Fibroblast of lung (primary cell): ENCODE measurements around the gene LNX2. TPM values are rescaled to one million over a fixed set of nuclear protein-coding genes. Genes with fewer than 3 reads are reported as not detected.

ENCODE experiments used
- DNase-seq, 2 donors: peaks; one replicate each; pipeline versions ENCODE4 v3.0.0 to v3.0.0-alpha.2; 2010; ENCODE audit warnings: low read depth in 2 of 2
- H2AFZ ChIP-seq: 2 replicates; pipeline ENCODE4 v1.5.1; 2012; ENCODE audit warnings: low read length, control low read depth, inconsistent platforms
- H3K27ac ChIP-seq: 2 replicates; pipeline ENCODE4 v1.5.1; 2011; ENCODE audit warnings: low read length, control low read depth; ENCODE audit not compliant: insufficient read depth
- H3K27me3 ChIP-seq: 2 replicates; pipeline ENCODE4 v1.5.1; 2011; ENCODE audit warnings: mild to moderate bottlenecking, low read length; ENCODE audit not compliant: control insufficient read depth, insufficient read depth
- H3K36me3 ChIP-seq: 2 replicates; pipeline ENCODE4 v1.5.1; 2011; ENCODE audit warnings: low read length; ENCODE audit not compliant: control insufficient read depth, insufficient read depth
- H3K4me1 ChIP-seq: 2 replicates; pipeline ENCODE4 v1.5.1; 2011; ENCODE audit warnings: low read length; ENCODE audit not compliant: control insufficient read depth, insufficient read depth; ENCODE audit errors: extremely low read depth
- H3K4me2 ChIP-seq: 2 replicates; pipeline ENCODE4 v1.5.1; 2011; ENCODE audit warnings: low read length, control low read depth; ENCODE audit not compliant: insufficient read depth; ENCODE audit errors: extremely low read depth
- H3K4me3 ChIP-seq, 4 experiments: fragments of 200-600 bp in 1 of 4; sonication (generic) in 1 of 4; replicated peaks in 1 of 4; 2 replicates each; pipeline ENCODE4 v1.5.1; 2011 to 2016; ENCODE audit warnings: low read length in 4 of 4, low read depth in 3 of 4, mild to moderate bottlenecking in 3 of 4, control low read depth in 2 of 4, inconsistent platforms in 1 of 4, mixed read lengths in 1 of 4; ENCODE audit not compliant: insufficient read depth in 1 of 4; ENCODE audit errors: control extremely low read depth in 1 of 4
- H3K79me2 ChIP-seq: 2 replicates; pipeline ENCODE4 v1.5.1; 2012; ENCODE audit warnings: mild to moderate bottlenecking, low read length, inconsistent platforms; ENCODE audit not compliant: control insufficient read depth, insufficient read depth
- H3K9ac ChIP-seq: 2 replicates; pipeline ENCODE4 v1.5.1; 2011; ENCODE audit warnings: mild to moderate bottlenecking, low read length, control low read depth; ENCODE audit not compliant: insufficient read depth
- H3K9me3 ChIP-seq: 2 replicates; pipeline ENCODE4 v1.5.1; 2012; ENCODE audit warnings: low read depth, low read length; ENCODE audit not compliant: control insufficient read depth, insufficient read depth
- H4K20me1 ChIP-seq: 2 replicates; pipeline ENCODE4 v1.5.1; 2011; ENCODE audit warnings: low read length; ENCODE audit not compliant: control insufficient read depth, insufficient read depth; ENCODE audit errors: extremely low read depth
- EZH2 ChIP-seq: IDR thresholded peaks from 2 replicates; pipeline ENCODE4 v1.5.1; 2012; ENCODE audit warnings: low read length, control low read depth, mild to moderate bottlenecking; ENCODE audit errors: missing control alignments
- polyA plus RNA-seq, 2 donors: library from polyadenylated mRNA; depleted of rRNA in 1 of 2; stranded (reverse) in 1 of 2; unstranded in 1 of 2; fragments of >200 nt; gene quantifications; 2 replicates each; pipeline ENCODE4 v1.2.1, GENCODE V29; 2011 to 2012; ENCODE audit warnings: missing spikeins in 1 of 2
- total RNA-seq: library from RNA; depleted of rRNA; stranded (reverse); fragments of >200 nt; gene quantifications from 2 replicates; pipeline ENCODE4 v1.2.1, GENCODE V29; 2014
- TF ChIP-seq, protein P1 (sequence below), 2 donors: IDR thresholded peaks in 1 of 2; conservative IDR thresholded peaks in 1 of 2; 1 replicate in 1 of 2; 2 replicates in 1 of 2; pipeline ENCODE4 v1.5.1; 2011 to 2012; ENCODE audit warnings: low read length in 2 of 2, control low read depth in 1 of 2, inconsistent platforms in 1 of 2, low read depth in 1 of 2, mild to moderate bottlenecking in 1 of 2

The LNX2 gene
- total and polyA plus RNA-seq, 2 donors (not counting 1 experiment from before 2014, with no cell fraction given) = 6.0 to 7.6 TPM

DNA sequence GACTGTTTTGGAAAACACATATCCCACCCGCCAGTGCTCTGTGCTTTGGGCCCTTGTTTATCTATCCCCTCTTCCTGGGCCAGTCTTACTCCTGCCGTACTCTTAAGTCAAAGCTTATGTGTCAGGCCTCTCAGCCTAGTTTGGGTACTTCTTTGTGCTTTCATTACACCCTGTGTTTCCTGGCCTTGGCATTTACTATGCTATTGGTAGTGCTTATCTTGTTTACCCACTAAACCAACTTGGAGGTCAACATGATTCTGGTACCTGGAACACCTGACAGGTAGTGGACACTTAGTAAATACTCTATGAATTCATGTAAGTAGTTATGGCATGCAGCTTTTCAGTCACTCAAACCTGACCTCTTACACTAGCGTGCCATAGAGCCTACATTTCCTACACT is 3.7 kb upstream of the LNX2 start:
- H3K36me3 ChIP-seq = peaks cover 2% of the 10 kb centered on the region
- no peaks in the 10 kb centered on the region for H3K27me3 ChIP-seq
- H3K9ac ChIP-seq = no peak overlapping the region
- H3K4me1 ChIP-seq = peaks cover 3% of the 10 kb centered on the region
- H3K4me3 ChIP-seq = no peak overlapping the region
- no peak overlapping the region for H3K27ac ChIP-seq
- peaks cover 34% of the 10 kb centered on the region for H3K79me2 ChIP-seq
- no peak overlapping the region for H3K4me2 ChIP-seq
- TF ChIP-seq EZH2 = no peak
- TF ChIP-seq, protein P1, sequence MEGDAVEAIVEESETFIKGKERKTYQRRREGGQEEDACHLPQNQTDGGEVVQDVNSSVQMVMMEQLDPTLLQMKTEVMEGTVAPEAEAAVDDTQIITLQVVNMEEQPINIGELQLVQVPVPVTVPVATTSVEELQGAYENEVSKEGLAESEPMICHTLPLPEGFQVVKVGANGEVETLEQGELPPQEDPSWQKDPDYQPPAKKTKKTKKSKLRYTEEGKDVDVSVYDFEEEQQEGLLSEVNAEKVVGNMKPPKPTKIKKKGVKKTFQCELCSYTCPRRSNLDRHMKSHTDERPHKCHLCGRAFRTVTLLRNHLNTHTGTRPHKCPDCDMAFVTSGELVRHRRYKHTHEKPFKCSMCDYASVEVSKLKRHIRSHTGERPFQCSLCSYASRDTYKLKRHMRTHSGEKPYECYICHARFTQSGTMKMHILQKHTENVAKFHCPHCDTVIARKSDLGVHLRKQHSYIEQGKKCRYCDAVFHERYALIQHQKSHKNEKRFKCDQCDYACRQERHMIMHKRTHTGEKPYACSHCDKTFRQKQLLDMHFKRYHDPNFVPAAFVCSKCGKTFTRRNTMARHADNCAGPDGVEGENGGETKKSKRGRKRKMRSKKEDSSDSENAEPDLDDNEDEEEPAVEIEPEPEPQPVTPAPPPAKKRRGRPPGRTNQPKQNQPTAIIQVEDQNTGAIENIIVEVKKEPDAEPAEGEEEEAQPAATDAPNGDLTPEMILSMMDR (conservative IDR thresholded peaks at IDR 0.05 in 1 of 2, IDR thresholded peaks at IDR 0.05 in 1 of 2; ENCODE audit: low read depth in 1 of 2, low read length in 2 of 2) = no peak
- no peaks in the 10 kb centered on the region for H3K9me3 ChIP-seq
- no peak for DNase-seq
- H2AFZ ChIP-seq = no peak overlapping the region
- no peaks in the 10 kb centered on the region for H4K20me1 ChIP-seq

DNA sequence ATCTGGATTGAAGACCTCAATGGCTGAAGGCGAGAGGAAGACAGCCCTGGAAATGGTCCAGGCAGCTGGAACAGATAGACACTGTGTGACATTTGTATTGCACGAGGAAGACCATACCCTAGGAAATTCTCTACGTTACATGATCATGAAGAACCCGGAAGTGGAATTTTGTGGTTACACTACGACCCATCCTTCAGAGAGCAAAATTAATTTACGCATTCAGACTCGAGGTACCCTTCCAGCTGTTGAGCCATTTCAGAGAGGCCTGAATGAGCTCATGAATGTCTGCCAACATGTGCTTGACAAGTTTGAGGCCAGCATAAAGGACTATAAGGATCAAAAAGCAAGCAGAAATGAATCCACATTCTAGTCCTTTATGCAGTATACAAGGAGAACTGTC is 2.6 kb upstream of the LNX2 start:
- Histone ChIP-seq H3K27ac (no peak overlapping the region), H3K36me3 (peaks cover 2% of the 10 kb centered on the region), H3K4me2 (peak overlapping the region; percentile 91), H3K27me3 (no peaks in the 10 kb centered on the region), H4K20me1 (no peaks in the 10 kb centered on the region), H3K4me3 (peak overlapping the region; percentile 76 to 93 (median 82)), H3K9ac (no peak overlapping the region), H3K79me2 (peaks cover 39% of the 10 kb centered on the region), H3K9me3 (no peaks in the 10 kb centered on the region), H3K4me1 (peaks cover 3% of the 10 kb centered on the region), H2AFZ (no peak overlapping the region)
- no peak for TF ChIP-seq EZH2
- TF ChIP-seq, protein P1 (conservative IDR thresholded peaks at IDR 0.05 in 1 of 2, IDR thresholded peaks at IDR 0.05 in 1 of 2; ENCODE audit: low read depth in 1 of 2, low read length in 2 of 2) = no peak
- DNase-seq = no peak

DNA sequence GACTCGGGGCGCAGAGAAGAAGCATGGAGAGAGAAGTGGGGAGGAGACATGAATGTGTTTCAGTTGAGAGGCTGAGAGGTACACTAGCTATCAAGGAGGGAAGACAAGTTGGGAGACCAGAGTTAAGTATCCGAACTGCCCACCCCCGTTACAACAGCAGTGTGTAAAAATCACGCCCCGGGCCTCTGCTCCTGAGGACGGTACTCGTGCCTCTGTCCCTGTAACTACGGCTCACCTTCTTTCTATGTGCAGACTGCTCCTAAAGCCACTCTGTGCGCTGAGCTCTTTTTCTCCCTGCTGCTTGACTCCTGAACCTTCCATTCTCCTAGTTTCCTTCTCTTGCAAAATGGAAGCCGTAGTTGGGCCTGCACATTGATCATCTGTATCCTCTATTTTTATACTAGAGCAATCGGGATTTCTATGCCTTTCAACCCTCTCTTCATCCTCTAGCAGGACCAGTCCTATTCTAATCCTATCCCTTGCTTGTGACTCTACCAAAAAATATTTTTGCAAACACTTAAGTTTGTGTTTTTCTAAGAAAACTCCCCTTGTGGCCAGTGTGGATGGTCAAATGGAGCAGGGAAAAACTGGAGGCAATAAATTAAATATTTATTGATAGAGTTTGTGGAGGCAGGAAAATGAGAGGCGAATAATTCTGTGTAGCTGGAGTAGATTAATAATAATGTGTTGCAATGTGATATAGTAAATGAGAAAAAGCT is 1.9 kb upstream of the LNX2 start:
- peak overlapping the region; percentile 73 for H3K27ac ChIP-seq
- H3K4me1 ChIP-seq = peaks cover 3% of the 10 kb centered on the region
- H3K4me3 ChIP-seq = peak overlapping the region; percentile 76 to 93 (median 82)
- H3K27me3 ChIP-seq = no peaks in the 10 kb centered on the region
- peak in 1 of 2 donors; percentile 23 for DNase-seq
- H3K4me2 ChIP-seq = peak overlapping the region; percentile 91
- peak overlapping the region; percentile 80 for H3K9ac ChIP-seq
- peaks cover 41% of the 10 kb centered on the region for H3K79me2 ChIP-seq
- no peak for TF ChIP-seq EZH2
- TF ChIP-seq, protein P1 (conservative IDR thresholded peaks at IDR 0.05 in 1 of 2, IDR thresholded peaks at IDR 0.05 in 1 of 2; ENCODE audit: low read depth in 1 of 2, low read length in 2 of 2) = peak; percentile 14 to 32
- H3K9me3 ChIP-seq = no peaks in the 10 kb centered on the region
- peak overlapping the region; percentile 77 for H2AFZ ChIP-seq
- H3K36me3 ChIP-seq = peaks cover 2% of the 10 kb centered on the region
- no peaks in the 10 kb centered on the region for H4K20me1 ChIP-seq
